Measurements from ENCODE around the gene DCTN3. TPM values are rescaled to one million over a fixed set of nuclear protein-coding genes. Genes with fewer than 3 reads are reported as not detected.
A peak's percentile ranks its signal among the peaks of the same experiment; 100 is the strongest.

DCTN3 gene
- total RNA-seq, 4 donors from 2014 or later, result 41.6 to 78.9 (median 54.0) TPM

DNA sequence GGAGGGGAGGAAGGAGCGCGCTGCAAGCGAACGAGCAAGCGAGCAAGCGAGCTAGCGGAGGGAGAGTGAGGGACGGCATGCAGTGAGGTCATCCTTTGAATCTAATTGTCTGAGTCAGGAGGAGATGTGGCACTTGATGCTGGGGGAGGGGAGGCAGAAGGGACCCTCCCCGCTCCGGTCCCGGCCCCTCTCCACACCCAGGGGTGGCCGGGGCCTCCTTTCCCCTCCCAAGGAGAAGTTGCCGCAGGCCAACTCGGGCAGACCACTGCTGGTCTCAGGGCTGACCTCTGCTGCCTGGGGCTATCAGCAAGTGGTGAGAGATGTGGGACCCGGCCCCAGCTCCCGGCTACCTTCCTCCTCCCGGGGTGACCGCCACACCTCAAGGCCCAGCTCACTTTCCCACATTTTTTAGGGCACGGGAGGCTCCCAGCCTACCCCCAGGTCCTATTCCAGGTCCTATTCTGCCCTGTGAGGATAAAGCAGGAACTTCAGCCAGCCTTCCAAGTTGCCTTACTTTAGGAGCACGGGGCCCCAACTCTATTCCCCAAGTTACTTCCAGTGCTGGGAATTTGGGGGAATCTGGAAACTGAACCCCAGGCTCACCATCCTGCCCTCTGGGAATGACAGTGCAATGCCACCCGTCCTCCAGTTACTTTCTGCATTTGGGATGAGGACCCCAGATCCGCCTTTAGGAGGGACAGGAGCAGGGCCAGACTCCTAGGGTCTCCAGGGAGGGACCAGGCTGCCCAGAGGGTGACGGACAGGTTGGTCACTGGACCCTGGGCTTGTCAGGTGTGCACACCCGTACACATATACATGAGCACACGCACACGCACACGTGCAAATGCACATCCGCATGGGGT, 41.8 kb downstream of the DCTN3 start:
- peak overlapping the region in 3 of 4 donors; percentile 4 to 39 (median 24) for H3K4me3 ChIP-seq
- 17% methylated on average over 20 of the region's 28 CpGs; no CpG with 5 or more reads in 1 of the 2 donors for WGBS, 2 donors (ENCODE audit: low coverage in 1 of 2)
- intact Hi-C loops (cut with DNase I; ENCODE audit: low total_unique reads), result no loop called here
- no peak overlapping the region for H3K27ac ChIP-seq
- DNase-seq, result no peak
- in situ Hi-C loops (cut with MboI; ENCODE audit: low pct_ligation_motif_present in 1 of 4, low pct_unique_long_range_greater_than_20kb in 1 of 4, low sequenced_read_pairs in 3 of 4), result no loop called here
- no peaks in the 10 kb centered on the region for H3K36me3 ChIP-seq
- H3K4me1 ChIP-seq, result peaks cover 0 to 35% (median 9%) of the 10 kb centered on the region in 4 donors
- no peak for TF ChIP-seq POLR2A (IDR thresholded peaks at IDR 0.05)
- TF ChIP-seq EP300 (IDR thresholded peaks at IDR 0.05; ENCODE audit: low read depth), result no peak
- no peak for TF ChIP-seq POLR2AphosphoS5 (IDR thresholded peaks at IDR 0.05)
- TF ChIP-seq, protein P1, sequence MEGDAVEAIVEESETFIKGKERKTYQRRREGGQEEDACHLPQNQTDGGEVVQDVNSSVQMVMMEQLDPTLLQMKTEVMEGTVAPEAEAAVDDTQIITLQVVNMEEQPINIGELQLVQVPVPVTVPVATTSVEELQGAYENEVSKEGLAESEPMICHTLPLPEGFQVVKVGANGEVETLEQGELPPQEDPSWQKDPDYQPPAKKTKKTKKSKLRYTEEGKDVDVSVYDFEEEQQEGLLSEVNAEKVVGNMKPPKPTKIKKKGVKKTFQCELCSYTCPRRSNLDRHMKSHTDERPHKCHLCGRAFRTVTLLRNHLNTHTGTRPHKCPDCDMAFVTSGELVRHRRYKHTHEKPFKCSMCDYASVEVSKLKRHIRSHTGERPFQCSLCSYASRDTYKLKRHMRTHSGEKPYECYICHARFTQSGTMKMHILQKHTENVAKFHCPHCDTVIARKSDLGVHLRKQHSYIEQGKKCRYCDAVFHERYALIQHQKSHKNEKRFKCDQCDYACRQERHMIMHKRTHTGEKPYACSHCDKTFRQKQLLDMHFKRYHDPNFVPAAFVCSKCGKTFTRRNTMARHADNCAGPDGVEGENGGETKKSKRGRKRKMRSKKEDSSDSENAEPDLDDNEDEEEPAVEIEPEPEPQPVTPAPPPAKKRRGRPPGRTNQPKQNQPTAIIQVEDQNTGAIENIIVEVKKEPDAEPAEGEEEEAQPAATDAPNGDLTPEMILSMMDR (IDR thresholded peaks at IDR 0.05), result no peak
- H3K9me3 ChIP-seq, result no peaks in the 10 kb centered on the region
- H3K27me3 ChIP-seq, result peaks cover 50% of the 10 kb centered on the region

DNA sequence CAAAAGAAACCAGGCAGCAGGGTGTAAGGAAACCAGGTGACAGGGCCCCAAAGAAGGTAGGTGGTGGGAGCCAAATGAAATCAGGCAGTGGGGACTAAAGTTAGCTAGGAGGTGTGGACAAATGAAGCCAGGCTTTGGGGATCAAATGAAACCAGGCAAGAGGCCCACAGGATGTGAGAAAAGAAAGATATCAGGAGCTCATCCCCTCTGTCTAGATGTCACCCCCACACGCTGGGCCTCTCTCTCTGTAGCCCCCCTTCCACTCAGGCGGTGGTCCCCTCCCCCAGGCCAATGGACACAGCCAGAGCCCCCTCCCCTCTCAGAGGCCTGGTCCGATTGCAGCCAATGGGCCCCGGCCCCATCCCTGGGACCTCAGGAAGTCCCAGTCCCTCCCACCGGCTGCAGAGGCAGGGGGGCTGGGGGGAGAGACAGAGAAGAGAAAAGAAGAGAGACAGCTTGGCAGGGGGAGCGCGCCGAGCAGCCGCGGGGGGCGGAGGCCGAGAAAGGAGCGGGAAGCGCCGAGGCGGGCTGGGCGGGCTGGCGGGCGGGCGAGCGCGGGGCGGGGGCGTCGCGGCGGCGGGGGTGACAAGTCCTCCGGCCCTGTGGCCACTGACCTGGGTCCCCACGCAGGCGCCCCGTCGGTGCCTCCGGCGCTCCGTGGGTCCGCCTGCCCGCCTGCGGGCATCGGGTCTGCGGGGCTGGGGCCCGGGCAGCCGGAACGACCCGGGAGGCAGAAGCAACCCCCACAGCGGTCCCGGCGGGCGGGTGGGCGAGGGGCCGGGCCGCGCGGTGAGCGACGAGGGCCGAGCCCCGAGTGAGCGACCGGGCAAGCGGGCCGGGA, 42.7 kb downstream of the DCTN3 start:
- no peak for DNase-seq
- Histone ChIP-seq H3K27me3 (peaks cover 43% of the 10 kb centered on the region), H3K36me3 (no peaks in the 10 kb centered on the region), H3K9me3 (no peaks in the 10 kb centered on the region), H3K27ac (no peak overlapping the region), H3K4me3 (peak overlapping the region in 3 of 4 donors; percentile 4 to 39 (median 24)), H3K4me1 (peaks cover 0 to 35% (median 9%) of the 10 kb centered on the region in 4 donors)
- TF ChIP-seq POLR2A (IDR thresholded peaks at IDR 0.05) (no peak), EP300 (IDR thresholded peaks at IDR 0.05; ENCODE audit: low read depth) (no peak), POLR2AphosphoS5 (IDR thresholded peaks at IDR 0.05) (no peak)
- TF ChIP-seq, protein P1 (IDR thresholded peaks at IDR 0.05), result no peak
- intact Hi-C loops (cut with DNase I; ENCODE audit: low total_unique reads) (no loop called here), in situ Hi-C loops (cut with MboI; ENCODE audit: low pct_ligation_motif_present in 1 of 4, low pct_unique_long_range_greater_than_20kb in 1 of 4, low sequenced_read_pairs in 3 of 4) (no loop called here)
- WGBS, 2 donors (ENCODE audit: low coverage in 1 of 2), result 12% methylated on average over 5 of the region's 62 CpGs; no CpG with 5 or more reads in 1 of the 2 donors

DNA sequence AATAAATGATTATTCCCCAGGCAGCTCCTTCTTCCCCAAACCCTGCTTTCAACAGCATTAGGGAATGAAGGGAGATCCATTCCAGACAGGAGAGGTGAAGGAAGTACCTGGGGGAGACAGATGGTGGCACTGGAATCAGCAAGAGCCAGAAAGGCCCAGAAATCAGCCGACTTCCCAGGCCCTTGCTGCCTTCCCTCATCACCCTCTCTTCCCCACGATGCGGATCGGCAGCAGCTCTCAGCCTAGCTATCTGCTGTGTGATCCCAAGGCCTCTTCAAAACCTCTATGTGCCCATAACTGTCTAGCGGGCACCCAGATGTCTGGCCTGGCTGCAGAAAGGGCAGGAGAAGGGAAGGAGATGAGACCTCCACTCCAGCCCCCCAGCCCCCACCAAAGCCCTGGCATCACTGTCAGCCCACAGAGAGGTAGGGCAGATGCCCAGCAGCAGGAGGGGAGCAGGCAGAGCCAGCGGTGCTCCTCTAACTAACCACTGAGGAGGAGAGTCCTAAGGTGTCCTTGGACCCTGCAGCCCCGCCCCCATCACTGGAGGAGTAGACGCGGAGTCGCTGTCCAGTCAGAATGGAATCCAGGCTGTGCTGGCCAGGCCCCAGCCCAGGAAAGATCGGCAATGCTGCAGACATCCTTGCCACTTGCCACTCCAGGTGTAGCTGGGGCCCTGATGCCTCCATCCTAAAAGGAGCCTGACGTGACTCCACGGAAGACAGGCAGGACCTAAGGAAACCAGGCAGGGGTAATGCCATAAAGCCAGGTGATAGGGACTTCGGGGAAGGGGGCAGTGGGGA, 43.5 kb downstream of the DCTN3 start:
- H3K36me3 ChIP-seq, result no peaks in the 10 kb centered on the region
- DNase-seq, result no peak
- in situ Hi-C loops (cut with MboI; ENCODE audit: low pct_ligation_motif_present in 1 of 4, low pct_unique_long_range_greater_than_20kb in 1 of 4, low sequenced_read_pairs in 3 of 4) (no loop called here), intact Hi-C loops (cut with DNase I; ENCODE audit: low total_unique reads) (no loop called here)
- no peaks in the 10 kb centered on the region for H3K9me3 ChIP-seq
- H3K4me3 ChIP-seq, result no peak overlapping the region
- H3K27me3 ChIP-seq, result peaks cover 43% of the 10 kb centered on the region
- TF ChIP-seq EP300 (IDR thresholded peaks at IDR 0.05; ENCODE audit: low read depth) (no peak), POLR2A (IDR thresholded peaks at IDR 0.05) (no peak), POLR2AphosphoS5 (IDR thresholded peaks at IDR 0.05) (no peak)
- TF ChIP-seq, protein P1 (IDR thresholded peaks at IDR 0.05), result no peak
- H3K27ac ChIP-seq, result no peak overlapping the region
- WGBS, 2 donors (ENCODE audit: low coverage in 1 of 2), result 46 to 67% methylated on average over 3 to 14 of the region's 14 CpGs
- H3K4me1 ChIP-seq, result peaks cover 0 to 41% (median 10%) of the 10 kb centered on the region in 4 donors

All from transverse colon (tissue), 4 donors.